Stomach (tissue), 9 donors: ENCODE data around the gene KCTD14. TPM values are rescaled to one million over a fixed set of nuclear protein-coding genes. Genes with fewer than 3 reads are reported as not detected.
A peak's percentile ranks its signal among the peaks of the same experiment; 100 is the strongest.
"Not testable (repeated sequence)": the region's sequence is repeated elsewhere in the genome, so short reads cannot be mapped to it uniquely, and the experiment has no call there.

Source experiments
- DNase-seq, 2 donors: peaks; one replicate each; pipeline versions ENCODE4 v3.0.0 to v3.0.0-alpha.2; 2013 to 2019
- H3K27ac ChIP-seq, 5 donors: fragments of 200-600 bp in 4 of 5; sonication (generic) in 4 of 5; one replicate each; pipeline ENCODE4 v1.5.1; 2013 to 2019; ENCODE audit warnings: mild to moderate bottlenecking in 1 of 5, moderate library complexity in 1 of 5
- H3K27me3 ChIP-seq, 3 donors: fragments of 200-600 bp; sonication (generic); one replicate each; pipeline ENCODE4 v1.5.1; 2017 to 2019; ENCODE audit warnings: mixed run types in 1 of 3
- H3K36me3 ChIP-seq, 4 donors: fragments of 200-600 bp; sonication (generic); 1 replicate in 3 of 4; 2 replicates in 1 of 4; pipeline ENCODE4 v1.5.1; 2016 to 2019
- H3K4me1 ChIP-seq, 4 donors: fragments of 200-600 bp; sonication (generic); one replicate each; pipeline ENCODE4 v1.5.1; 2016 to 2019
- H3K4me3 ChIP-seq, 4 donors: fragments of 200-600 bp; sonication (generic) in 3 of 4; one replicate each; pipeline ENCODE4 v1.5.1; 2016 to 2019; ENCODE audit warnings: mild to moderate bottlenecking in 1 of 4
- H3K9me3 ChIP-seq, 4 donors: fragments of 200-600 bp; sonication (generic); one replicate each; pipeline ENCODE4 v1.5.1; 2016 to 2019
- EP300 ChIP-seq: sonication (generic); formaldehyde crosslinking; IDR thresholded peaks from one replicate; pipeline ENCODE4 v1.6.1; 2017; ENCODE audit warnings: antibody characterized with exemption
- POLR2A ChIP-seq, 4 donors: fragments of 450-650 bp; IDR thresholded peaks; one replicate each; pipeline ENCODE4 v1.6.1; 2016; ENCODE audit warnings: antibody characterized with exemption in 4 of 4, control low read depth in 2 of 4, mild to moderate bottlenecking in 1 of 4, moderate library complexity in 1 of 4
- POLR2AphosphoS5 ChIP-seq, 3 donors: sonication (generic); formaldehyde crosslinking; IDR thresholded peaks; one replicate each; pipeline ENCODE4 v1.6.1; 2016; ENCODE audit warnings: antibody characterized with exemption in 3 of 3
- WGBS, 5 donors: extraction: QIAGEN DNeasy Blood & Tissue Kit in 3 of 5; methylation state at CpG; one replicate each; pipeline versions ENCODE4 v1.1.5 to v1.1.7; 2013 to 2018; 5-methylcytosine and 5-hydroxymethylcytosine counted together
- intact Hi-C: fragments of 100-400 bp; cut with DNase I; formaldehyde crosslinking; loops from one replicate; pipeline ENCODE4 v1.15.1; 2023; ENCODE audit warnings: low total_unique reads
- polyA plus RNA-seq, 3 donors: library from polyadenylated mRNA; stranded (reverse); fragments of 200-250 nt; gene quantifications; one replicate each; pipeline ENCODE4 v1.2.3, GENCODE V29; 2013
- total RNA-seq, 5 donors: library from RNA; depleted of rRNA; stranded (reverse); fragments of >200 nt; gene quantifications; one replicate each; pipeline versions ENCODE4 v1.1.0 to v1.2.3, GENCODE V29; 2014 to 2016
- TF ChIP-seq, protein P1 (sequence below), 7 experiments: fragments of 450-650 bp in 4 of 7; fragments of 200-600 bp in 3 of 7; sonication (generic) in 3 of 7; IDR thresholded peaks; one replicate each; pipeline ENCODE4 v1.5.1; 2016 to 2019; ENCODE audit warnings: antibody characterized with exemption in 7 of 7, control low read depth in 2 of 7, mild to moderate bottlenecking in 1 of 7
- donor health status: healthy with polysubstance abuse.
- donor health status: Bipolar disorder and iron deficiency.
- donor health status: healthy.

The KCTD14 gene
- total and polyA plus RNA-seq, 8 donors: 2.3 to 62.0 (median 14.0) TPM

DNA sequence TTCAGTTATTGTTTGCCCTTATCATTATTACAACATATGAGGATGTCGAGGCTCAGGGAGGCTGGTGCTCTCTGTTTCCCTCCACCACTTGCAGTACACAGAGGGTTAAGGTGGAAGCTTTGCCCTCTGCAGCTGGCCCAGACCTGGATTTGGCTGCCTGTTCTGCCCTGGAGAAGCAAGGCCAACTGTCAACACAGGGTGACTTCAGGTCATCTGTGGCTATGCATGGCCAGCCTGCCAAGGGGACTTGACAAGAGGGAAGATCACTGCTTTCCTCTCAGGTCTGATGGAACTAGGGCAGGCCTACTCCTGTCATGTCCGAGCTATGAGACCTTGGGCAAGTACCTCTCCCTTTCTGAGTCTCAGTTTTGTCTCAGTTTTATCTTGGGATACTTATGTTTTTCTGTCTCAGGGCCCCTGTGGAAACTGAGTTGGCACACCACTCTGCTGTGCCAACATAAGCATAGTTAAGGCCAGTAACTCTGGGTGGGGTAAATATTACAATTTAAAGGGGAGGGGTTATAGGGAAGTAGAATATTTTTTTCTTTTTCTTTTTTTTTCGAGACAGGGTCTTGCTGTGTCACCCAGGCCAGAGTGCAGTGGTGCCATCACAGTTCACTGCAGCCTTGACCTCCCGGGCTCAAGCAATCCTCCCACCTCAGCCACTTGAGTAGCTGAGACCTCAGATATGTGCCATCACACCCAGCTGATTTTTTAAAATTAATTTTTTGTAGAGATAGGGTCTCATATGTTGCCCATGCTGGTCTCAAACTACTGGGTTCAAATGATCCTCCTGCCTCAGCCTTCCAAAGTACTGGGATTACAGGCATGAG lies 38.2 kb upstream of the KCTD14 start:
- DNase-seq: peak in 1 of 2 donors; percentile 64
- intact Hi-C loops: no loop called here
- Histone ChIP-seq H3K36me3 (no peaks in the 10 kb centered on the region), H3K9me3 (no peaks in the 10 kb centered on the region), H3K27me3 (no peaks in the 10 kb centered on the region), H3K4me1 (peaks cover 0 to 14% (median 7%) of the 10 kb centered on the region in 4 donors), H3K27ac (peak overlapping the region in 2 of 5 donors; percentile 26 to 47), H3K4me3 (no peak overlapping the region)
- TF ChIP-seq, protein P1, sequence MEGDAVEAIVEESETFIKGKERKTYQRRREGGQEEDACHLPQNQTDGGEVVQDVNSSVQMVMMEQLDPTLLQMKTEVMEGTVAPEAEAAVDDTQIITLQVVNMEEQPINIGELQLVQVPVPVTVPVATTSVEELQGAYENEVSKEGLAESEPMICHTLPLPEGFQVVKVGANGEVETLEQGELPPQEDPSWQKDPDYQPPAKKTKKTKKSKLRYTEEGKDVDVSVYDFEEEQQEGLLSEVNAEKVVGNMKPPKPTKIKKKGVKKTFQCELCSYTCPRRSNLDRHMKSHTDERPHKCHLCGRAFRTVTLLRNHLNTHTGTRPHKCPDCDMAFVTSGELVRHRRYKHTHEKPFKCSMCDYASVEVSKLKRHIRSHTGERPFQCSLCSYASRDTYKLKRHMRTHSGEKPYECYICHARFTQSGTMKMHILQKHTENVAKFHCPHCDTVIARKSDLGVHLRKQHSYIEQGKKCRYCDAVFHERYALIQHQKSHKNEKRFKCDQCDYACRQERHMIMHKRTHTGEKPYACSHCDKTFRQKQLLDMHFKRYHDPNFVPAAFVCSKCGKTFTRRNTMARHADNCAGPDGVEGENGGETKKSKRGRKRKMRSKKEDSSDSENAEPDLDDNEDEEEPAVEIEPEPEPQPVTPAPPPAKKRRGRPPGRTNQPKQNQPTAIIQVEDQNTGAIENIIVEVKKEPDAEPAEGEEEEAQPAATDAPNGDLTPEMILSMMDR (IDR thresholded peaks at IDR 0.05): no peak
- TF ChIP-seq POLR2AphosphoS5 (IDR thresholded peaks at IDR 0.05) (no peak), POLR2A (IDR thresholded peaks at IDR 0.05) (no peak), EP300 (no peak)
- WGBS, 5 donors: 41 to 60% (median 59%) methylated on average over 4 of the region's 4 CpGs

- Histone ChIP-seq H3K4me3 (no peak overlapping the region), H3K4me1 (peaks cover 0 to 14% (median 7%) of the 10 kb centered on the region in 4 donors), H3K27me3 (no peaks in the 10 kb centered on the region), H3K36me3 (no peaks in the 10 kb centered on the region), H3K27ac (no peak overlapping the region), H3K9me3 (no peaks in the 10 kb centered on the region)
- WGBS, 5 donors: 91 to 97% (median 95%) methylated on average over 8 of the region's 8 CpGs
- DNase-seq: no peak
- intact Hi-C loops: no loop called here
- TF ChIP-seq POLR2AphosphoS5 (IDR thresholded peaks at IDR 0.05): no peak
Observed at GRCh38 chr11:78060533-78060932, 37.5 kb upstream of the KCTD14 start.

DNA sequence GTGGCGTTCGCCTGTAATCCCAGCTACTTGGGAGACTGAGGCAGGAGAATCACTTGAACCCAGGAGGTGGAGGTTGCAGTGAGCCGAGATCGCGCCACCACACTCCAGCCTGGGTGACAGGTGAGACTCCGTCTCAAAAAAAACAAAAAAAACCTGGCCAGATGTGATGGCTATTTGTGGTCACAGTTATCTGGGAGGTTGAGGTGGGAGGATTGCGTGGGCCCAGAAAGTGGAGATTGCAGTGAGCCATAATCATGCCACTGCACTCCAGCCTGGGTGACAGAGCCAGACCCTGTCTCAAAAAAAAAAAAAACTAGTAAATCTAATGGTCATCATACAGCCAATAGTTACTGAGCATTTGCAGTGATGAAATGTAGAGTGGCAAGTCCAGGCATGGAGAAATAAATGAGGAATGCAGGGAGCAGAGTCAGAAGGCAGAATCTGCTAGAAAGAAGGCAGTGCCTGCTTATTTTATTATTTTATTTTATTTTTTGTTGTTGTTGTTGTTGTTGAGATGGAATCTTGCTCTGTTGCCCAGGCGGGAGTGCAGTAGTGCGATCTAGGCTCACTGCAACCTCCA lies 36.8 kb upstream of the KCTD14 start:
- H3K4me3 ChIP-seq, DNase-seq, H3K36me3 ChIP-seq, H3K9me3 ChIP-seq, H3K27ac ChIP-seq, H3K27me3 ChIP-seq, intact Hi-C loops: not testable (repeated sequence)
- WGBS, 5 donors: 92 to 97% (median 95%) methylated on average over 9 of the region's 9 CpGs
- H3K4me1 ChIP-seq: peaks cover 0 to 14% (median 7%) of the 10 kb centered on the region in 4 donors

DNA sequence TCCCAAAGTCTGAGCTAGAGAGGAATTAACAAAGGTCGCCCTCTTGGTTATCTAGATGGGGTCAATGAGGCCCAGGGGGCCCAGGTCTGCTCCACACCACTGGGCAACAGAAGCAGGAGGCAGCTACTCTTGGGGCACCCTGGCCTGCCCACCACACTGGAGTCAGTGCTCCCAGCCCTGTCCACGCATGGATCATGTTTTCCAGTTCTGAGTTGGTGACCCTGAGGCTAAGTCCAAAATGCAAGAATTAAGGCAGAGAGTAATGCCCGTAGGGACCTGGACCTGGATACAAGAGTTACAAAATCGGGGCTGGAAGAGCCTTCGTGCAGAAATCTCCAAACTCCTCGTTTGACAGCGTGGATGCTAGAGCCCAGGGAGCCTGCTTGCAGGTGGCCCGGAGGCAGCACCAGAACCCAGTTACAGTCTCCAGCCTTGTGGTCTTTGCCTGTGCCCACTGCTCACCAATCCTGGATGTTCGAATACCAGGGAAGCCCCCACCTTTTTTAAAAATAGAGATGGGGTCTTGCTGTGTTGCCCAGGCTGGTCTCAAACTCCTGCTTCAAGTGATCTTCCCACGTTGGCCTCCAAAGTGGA lies 34.5 kb upstream of the KCTD14 start:
- Histone ChIP-seq H3K4me3 (no peak overlapping the region), H3K36me3 (no peaks in the 10 kb centered on the region), H3K9me3 (no peaks in the 10 kb centered on the region), H3K4me1 (peaks cover 0 to 14% (median 7%) of the 10 kb centered on the region in 4 donors), H3K27ac (no peak overlapping the region), H3K27me3 (no peaks in the 10 kb centered on the region)
- intact Hi-C loops: no loop called here
- TF ChIP-seq, protein P1 (IDR thresholded peaks at IDR 0.05): no peak
- TF ChIP-seq EP300 (no peak), POLR2A (IDR thresholded peaks at IDR 0.05) (no peak), POLR2AphosphoS5 (IDR thresholded peaks at IDR 0.05) (no peak)
- DNase-seq: no peak
- WGBS, 5 donors: 82 to 88% (median 83%) methylated on average over 10 of the region's 10 CpGs

- no peak overlapping the region for H3K27ac ChIP-seq
- H3K4me1 ChIP-seq: peaks cover 0 to 4% (median 1%) of the 10 kb centered on the region in 4 donors
- no peak for DNase-seq
- no peak overlapping the region for H3K4me3 ChIP-seq
- intact Hi-C loops: no loop called here
- TF ChIP-seq, protein P1 (IDR thresholded peaks at IDR 0.05): no peak
- TF ChIP-seq EP300: no peak
- no peak for TF ChIP-seq POLR2AphosphoS5 (IDR thresholded peaks at IDR 0.05)
- TF ChIP-seq POLR2A (IDR thresholded peaks at IDR 0.05): no peak
- no peaks in the 10 kb centered on the region for H3K36me3 ChIP-seq
- no peaks in the 10 kb centered on the region for H3K9me3 ChIP-seq
- H3K27me3 ChIP-seq: no peaks in the 10 kb centered on the region
- 64 to 76% (median 69%) methylated on average over 3 of the region's 3 CpGs for WGBS, 5 donors
Observed at GRCh38 chr11:78056093-78056492, 33.0 kb upstream of the KCTD14 start.
